Lung (tissue), 12 donors: ENCODE data around the gene HPSE2. TPM values are rescaled to one million over a fixed set of nuclear protein-coding genes. Genes with fewer than 3 reads are reported as not detected.

ENCODE experiments used
- ATAC-seq: fragments of 200-7000 bp; cut with Tn5 transposase; one replicate; pipeline ENCODE4 v1.9.1; 2020; ENCODE audit warnings: moderate number of reproducible peaks; ENCODE audit not compliant: insufficient read depth, low FRiP score
- DNase-seq, 3 donors: peaks; one replicate each; pipeline ENCODE4 v3.0.0-alpha.2; 2013 to 2017
- H3K27ac ChIP-seq, 2 donors: one replicate each; pipeline ENCODE4 v1.5.1; 2013; ENCODE audit warnings: mild to moderate bottlenecking in 2 of 2, moderate library complexity in 2 of 2, control low read depth in 1 of 2, inconsistent platforms in 1 of 2, low read depth in 1 of 2, low read length in 1 of 2
- H3K27me3 ChIP-seq, 3 donors: one replicate each; pipeline ENCODE4 v1.5.1; 2013; ENCODE audit warnings: low read length in 2 of 3; ENCODE audit not compliant: control insufficient read depth in 3 of 3, insufficient read depth in 3 of 3
- H3K36me3 ChIP-seq, 4 donors: one replicate each; pipeline ENCODE4 v1.5.1; 2013; ENCODE audit warnings: low read length in 4 of 4, mild to moderate bottlenecking in 1 of 4, moderate library complexity in 1 of 4; ENCODE audit not compliant: control insufficient read depth in 4 of 4, insufficient read depth in 4 of 4
- H3K4me1 ChIP-seq, 5 donors: one replicate each; pipeline ENCODE4 v1.5.1; 2013; ENCODE audit warnings: low read length in 5 of 5, mild to moderate bottlenecking in 2 of 5, moderate library complexity in 1 of 5; ENCODE audit not compliant: control insufficient read depth in 5 of 5, insufficient read depth in 5 of 5
- H3K4me3 ChIP-seq: one replicate; pipeline ENCODE4 v1.5.1; 2013; ENCODE audit warnings: mild to moderate bottlenecking, control low read depth, moderate library complexity
- H3K9ac ChIP-seq, 2 donors: one replicate each; pipeline ENCODE4 v1.5.1; 2013; ENCODE audit warnings: low read length in 2 of 2, control low read depth in 1 of 2; ENCODE audit not compliant: insufficient read depth in 1 of 2
- H3K9me3 ChIP-seq, 4 donors: one replicate each; pipeline ENCODE4 v1.5.1; 2013; ENCODE audit warnings: low read length in 3 of 4, mild to moderate bottlenecking in 1 of 4, moderate library complexity in 1 of 4; ENCODE audit not compliant: control insufficient read depth in 4 of 4, insufficient read depth in 3 of 4
- CTCF ChIP-seq: IDR thresholded peaks from 2 replicates; pipeline ENCODE4 v1.5.1; 2012; ENCODE audit warnings: mild to moderate bottlenecking; ENCODE audit errors: control extremely low read depth, extremely low read depth
- WGBS, 2 donors: extraction: QIAGEN DNeasy Blood & Tissue Kit; methylation state at CpG; one replicate each; pipeline ENCODE4 v1.1.7; 2013; 5-methylcytosine and 5-hydroxymethylcytosine counted together
- polyA plus RNA-seq, 2 donors: library from polyadenylated mRNA; stranded (reverse); fragments of 200-250 nt; gene quantifications; one replicate each; pipeline ENCODE4 v1.2.1, GENCODE V29; 2013
- total RNA-seq, 2 donors: library from RNA; depleted of rRNA in 1 of 2; stranded (reverse); fragments of >200 nt in 1 of 2; gene quantifications; one replicate each; pipeline ENCODE4 v1.2.1, GENCODE V29; 2014 to 2021
- donor health status: control.
- donor health status: control.
- donor health status: Bipolar disorder and iron deficiency.
- donor health status: healthy.
- donor health status: DM: yes; HTN: yes; CAD: no.

The HPSE2 gene
- total and polyA plus RNA-seq, 4 donors, result 0.32 to 47.3 (median 1.9) TPM

- H3K4me3 ChIP-seq, result no peak overlapping the region
- H3K36me3 ChIP-seq, result no peaks in the 10 kb centered on the region
- H3K4me1 ChIP-seq, result no peaks in the 10 kb centered on the region
- ATAC-seq (no peak), DNase-seq (no peak)
- no peaks in the 10 kb centered on the region for H3K27me3 ChIP-seq
- no peaks in the 10 kb centered on the region for H3K9me3 ChIP-seq
- no peak overlapping the region for H3K9ac ChIP-seq
- H3K27ac ChIP-seq, result no peak overlapping the region
- no peak for TF ChIP-seq CTCF
- 52 to 61% methylated on average over 1 of the region's 1 CpG for WGBS, 2 donors
Observed at GRCh38 chr10:98852686-98853085, 383.0 kb downstream of the HPSE2 start.

GRCh38 chr10:98848361-98848760 lies 387.3 kb downstream of the HPSE2 start:
- no peaks in the 10 kb centered on the region for H3K36me3 ChIP-seq
- no peaks in the 10 kb centered on the region for H3K27me3 ChIP-seq
- H3K9ac ChIP-seq, result no peak overlapping the region
- DNase-seq, result no peak
- no peak for ATAC-seq
- 69 to 80% methylated on average over 2 of the region's 2 CpGs for whole genome bisulfite sequencing, 2 donors
- no peak overlapping the region for H3K4me3 ChIP-seq
- H3K27ac ChIP-seq, result no peak overlapping the region
- TF ChIP-seq CTCF, result no peak
- no peaks in the 10 kb centered on the region for H3K9me3 ChIP-seq
- H3K4me1 ChIP-seq, result no peaks in the 10 kb centered on the region

- ATAC-seq (no peak), DNase-seq (no peak)
- TF ChIP-seq CTCF, result no peak
- Histone ChIP-seq H3K4me3 (no peak overlapping the region), H3K9me3 (no peaks in the 10 kb centered on the region), H3K27me3 (no peaks in the 10 kb centered on the region), H3K9ac (no peak overlapping the region), H3K4me1 (no peaks in the 10 kb centered on the region), H3K36me3 (no peaks in the 10 kb centered on the region), H3K27ac (no peak overlapping the region)
- 67 to 85% methylated on average over 2 of the region's 2 CpGs for WGBS, 2 donors
Observed at GRCh38 chr10:98846787-98847186, 388.9 kb downstream of the HPSE2 start.

GRCh38 chr10:98833542-98833941 lies 402.1 kb downstream of the HPSE2 start:
- ATAC-seq, result no peak
- Histone ChIP-seq H3K9ac (no peak overlapping the region), H3K9me3 (no peaks in the 10 kb centered on the region), H3K4me1 (peaks cover 0 to 60% (median 6%) of the 10 kb centered on the region in 5 donors), H3K36me3 (no peaks in the 10 kb centered on the region), H3K27me3 (no peaks in the 10 kb centered on the region), H3K4me3 (no peak overlapping the region), H3K27ac (no peak overlapping the region)
- TF ChIP-seq CTCF, result no peak
- 81 to 85% methylated on average over 1 of the region's 1 CpG for WGBS, 2 donors
- peak in 1 of 3 donors; percentile 52 for DNase-seq
